ENCODE results near the gene LSM14A.
A peak's percentile ranks its signal among the peaks of the same experiment; 100 is the strongest.

LSM14A gene

DNA sequence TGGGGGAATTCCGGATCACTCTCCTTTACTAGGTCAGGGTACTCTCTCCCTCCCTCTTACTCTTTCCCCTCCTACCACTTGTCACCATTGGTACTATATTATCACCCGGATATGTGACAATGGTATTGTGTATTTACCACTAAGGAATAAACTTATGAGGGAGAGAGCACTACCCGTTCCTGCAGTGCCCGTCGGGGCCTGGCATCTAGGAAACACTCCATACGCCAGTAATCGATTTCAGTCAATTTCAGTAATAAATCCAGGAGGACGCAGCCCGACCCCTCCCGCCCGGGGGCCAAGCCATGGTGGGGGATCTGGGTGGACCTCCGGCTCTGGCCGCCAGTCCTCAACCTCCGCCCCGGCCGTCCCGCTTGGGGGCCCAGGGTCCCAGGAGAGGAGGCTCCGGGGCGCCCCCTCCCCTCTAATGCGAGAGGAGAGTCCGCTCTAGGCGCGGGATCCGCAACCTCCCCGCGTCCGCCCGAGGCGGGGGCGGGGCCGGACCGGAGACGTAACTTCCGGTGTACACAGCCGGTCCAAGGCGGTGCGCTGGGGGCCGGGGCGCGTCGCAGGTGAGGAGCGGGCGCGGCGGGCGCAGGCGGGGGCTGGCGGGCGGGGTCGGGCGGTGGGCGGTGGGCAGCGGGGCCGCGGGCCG is 81.9 kb downstream of the LSM14A start, which contains the start of gene GARRE1:
Gene GARRE1, plus strand, starts transcription at position 509 of the 652 bp plus-strand sequence. CDS start 45,920 bp downstream, outside the sequence.
- H3K4me2 ChIP-seq, result peak within 1 kb of the TSS; percentile 56
- no peaks in the 10 kb centered on the region for H3K36me3 ChIP-seq (ENCODE audit: insufficient read depth)
- H2AFZ ChIP-seq (ENCODE audit: low read depth), result peak within 1 kb of the TSS; percentile 83
- TF ChIP-seq, protein P1, sequence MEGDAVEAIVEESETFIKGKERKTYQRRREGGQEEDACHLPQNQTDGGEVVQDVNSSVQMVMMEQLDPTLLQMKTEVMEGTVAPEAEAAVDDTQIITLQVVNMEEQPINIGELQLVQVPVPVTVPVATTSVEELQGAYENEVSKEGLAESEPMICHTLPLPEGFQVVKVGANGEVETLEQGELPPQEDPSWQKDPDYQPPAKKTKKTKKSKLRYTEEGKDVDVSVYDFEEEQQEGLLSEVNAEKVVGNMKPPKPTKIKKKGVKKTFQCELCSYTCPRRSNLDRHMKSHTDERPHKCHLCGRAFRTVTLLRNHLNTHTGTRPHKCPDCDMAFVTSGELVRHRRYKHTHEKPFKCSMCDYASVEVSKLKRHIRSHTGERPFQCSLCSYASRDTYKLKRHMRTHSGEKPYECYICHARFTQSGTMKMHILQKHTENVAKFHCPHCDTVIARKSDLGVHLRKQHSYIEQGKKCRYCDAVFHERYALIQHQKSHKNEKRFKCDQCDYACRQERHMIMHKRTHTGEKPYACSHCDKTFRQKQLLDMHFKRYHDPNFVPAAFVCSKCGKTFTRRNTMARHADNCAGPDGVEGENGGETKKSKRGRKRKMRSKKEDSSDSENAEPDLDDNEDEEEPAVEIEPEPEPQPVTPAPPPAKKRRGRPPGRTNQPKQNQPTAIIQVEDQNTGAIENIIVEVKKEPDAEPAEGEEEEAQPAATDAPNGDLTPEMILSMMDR (conservative IDR thresholded peaks at IDR 0.05; ENCODE audit: low read depth, low read length), result no peak
- H3K4me1 ChIP-seq (ENCODE audit: low read depth, poor library complexity, severe bottlenecking), result peaks cover 4% of the 10 kb centered on the region
- H3K4me3 ChIP-seq (IDR thresholded peaks at IDR 0.05; ENCODE audit: insufficient read depth, low read depth, low read length), result no peak within 1 kb of the TSS
- H3K27me3 ChIP-seq (ENCODE audit: insufficient read depth, low read depth), result no peaks in the 10 kb centered on the region
- H3K9ac ChIP-seq, result peak within 1 kb of the TSS; percentile 44; the same call in 1 of the 2 replicates
- no peaks in the 10 kb centered on the region for H3K79me2 ChIP-seq (ENCODE audit: insufficient read depth, low read depth)
- no peaks in the 10 kb centered on the region for H4K20me1 ChIP-seq (ENCODE audit: insufficient read depth)
- no peak within 1 kb of the TSS for H3K27ac ChIP-seq

DNA sequence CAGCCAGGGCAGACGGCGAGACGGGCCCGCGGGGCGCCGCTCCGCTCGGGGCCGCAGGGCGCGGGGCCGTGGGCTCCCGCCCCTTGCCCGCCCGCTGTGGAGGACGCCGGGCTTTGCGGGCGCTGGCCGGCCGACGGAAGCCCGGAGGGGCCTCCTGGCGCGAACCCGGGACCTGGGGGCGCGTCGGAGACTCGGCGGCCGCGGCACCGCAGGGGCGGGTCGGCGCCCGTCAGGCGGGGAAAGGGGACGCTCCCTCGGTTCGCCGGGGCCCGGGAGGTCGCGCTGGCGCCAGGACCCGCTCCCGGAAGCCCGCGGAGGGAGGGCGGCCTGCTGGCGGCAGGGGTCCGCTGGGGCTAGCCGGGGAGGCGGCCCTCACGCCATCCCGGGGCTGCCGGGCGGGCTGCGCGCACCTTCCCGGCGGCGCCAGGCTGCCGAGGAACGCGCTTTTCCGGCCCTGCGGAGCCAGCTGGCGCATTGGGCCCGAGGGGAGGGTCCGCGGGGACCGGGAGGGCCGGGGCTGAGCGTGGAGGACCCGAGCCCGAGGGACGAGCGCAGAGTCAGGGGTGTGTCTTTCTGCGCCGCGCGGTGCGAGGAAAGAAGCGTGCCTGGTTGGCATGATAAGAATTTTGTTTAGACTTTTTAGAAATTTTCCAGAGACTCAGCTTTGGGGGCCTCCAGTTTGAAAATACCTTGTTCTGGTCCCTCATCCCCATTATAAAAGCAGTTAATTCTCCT is 82.6 kb downstream of the LSM14A start:
- Histone ChIP-seq H3K4me3 (IDR thresholded peaks at IDR 0.05; ENCODE audit: insufficient read depth, low read depth, low read length) (no peak overlapping the region), H3K79me2 (ENCODE audit: insufficient read depth, low read depth) (no peaks in the 10 kb centered on the region), H3K9ac (peak overlapping the region; percentile 37; the same call in 1 of the 2 replicates), H4K20me1 (ENCODE audit: insufficient read depth) (no peaks in the 10 kb centered on the region), H3K27me3 (ENCODE audit: insufficient read depth, low read depth) (no peaks in the 10 kb centered on the region), H3K36me3 (ENCODE audit: insufficient read depth) (no peaks in the 10 kb centered on the region), H3K27ac (no peak overlapping the region), H3K4me1 (ENCODE audit: low read depth, poor library complexity, severe bottlenecking) (peaks cover 4% of the 10 kb centered on the region), H3K4me2 (peak overlapping the region; percentile 53), H2AFZ (ENCODE audit: low read depth) (peak overlapping the region; percentile 64; the same call in 1 of the 2 replicates)
- TF ChIP-seq, protein P1 (conservative IDR thresholded peaks at IDR 0.05; ENCODE audit: low read depth, low read length), result no peak

DNA sequence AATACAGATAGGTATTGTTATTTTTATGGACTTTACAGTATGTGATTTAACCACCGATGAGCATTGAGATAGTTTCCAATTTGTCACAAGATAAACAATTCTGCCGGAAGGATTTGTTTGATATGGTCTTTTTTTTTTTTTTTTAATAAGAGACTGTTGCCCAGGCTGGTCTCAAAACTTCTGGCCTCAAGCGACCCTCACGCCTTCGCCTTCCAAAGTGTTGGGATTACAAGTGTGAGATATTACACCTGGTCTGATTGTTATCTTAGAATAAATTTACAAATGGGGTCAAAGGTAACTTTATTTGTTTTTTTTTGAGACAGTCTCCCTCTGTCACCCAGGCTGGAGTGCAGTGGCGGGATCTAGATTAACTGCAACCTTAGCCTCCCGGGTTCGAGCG is 83.2 kb downstream of the LSM14A start:
- no peak overlapping the region for H3K27ac ChIP-seq
- no peaks in the 10 kb centered on the region for H3K27me3 ChIP-seq (ENCODE audit: insufficient read depth, low read depth)
- H3K4me2 ChIP-seq, result peak overlapping the region; percentile 53
- TF ChIP-seq, protein P1 (conservative IDR thresholded peaks at IDR 0.05; ENCODE audit: low read depth, low read length), result no peak
- no peaks in the 10 kb centered on the region for H3K36me3 ChIP-seq (ENCODE audit: insufficient read depth)
- no peaks in the 10 kb centered on the region for H3K79me2 ChIP-seq (ENCODE audit: insufficient read depth, low read depth)
- no peak overlapping the region; the same call in 1 of the 2 replicates for H3K9ac ChIP-seq
- H3K4me1 ChIP-seq (ENCODE audit: low read depth, poor library complexity, severe bottlenecking), result peaks cover 4% of the 10 kb centered on the region
- no peaks in the 10 kb centered on the region for H4K20me1 ChIP-seq (ENCODE audit: insufficient read depth)
- peak overlapping the region; percentile 64; the same call in 1 of the 2 replicates for H2AFZ ChIP-seq (ENCODE audit: low read depth)
- no peak overlapping the region for H3K4me3 ChIP-seq (IDR thresholded peaks at IDR 0.05; ENCODE audit: insufficient read depth, low read depth, low read length)

DNA sequence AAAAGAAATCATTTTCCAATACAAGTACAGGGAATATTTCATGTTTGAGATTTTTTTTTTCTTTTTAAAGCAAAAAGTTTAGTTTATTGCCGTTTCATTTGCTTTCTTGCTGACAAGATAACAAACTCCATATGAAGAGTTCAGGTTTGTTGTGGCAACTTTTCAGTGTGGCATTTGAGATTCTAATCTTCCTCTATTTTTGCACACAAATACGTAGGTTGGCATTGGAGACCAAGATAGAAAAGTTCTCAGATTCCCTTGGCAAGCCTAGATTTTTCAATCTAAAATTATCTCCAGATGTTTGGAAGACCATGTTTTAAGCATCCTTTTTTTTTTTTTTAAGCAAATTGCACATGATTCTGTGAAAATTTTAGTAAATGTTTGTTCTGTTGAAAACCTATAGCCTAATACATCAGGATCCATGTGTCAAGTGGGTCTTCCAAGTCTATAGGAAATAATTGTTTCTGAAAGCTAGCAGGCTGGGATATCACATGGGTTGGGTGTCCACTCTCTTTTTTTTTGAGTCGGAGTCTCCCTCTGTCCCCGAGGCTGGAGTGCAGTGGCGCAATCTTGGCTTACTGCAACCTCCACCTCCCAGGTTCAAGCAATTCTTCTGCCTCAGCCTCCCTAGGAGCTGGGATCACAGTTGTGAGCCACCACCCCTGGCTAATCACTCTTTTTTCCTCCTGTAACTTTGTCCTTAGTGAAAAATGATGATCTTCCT is 84.7 kb downstream of the LSM14A start:
- Histone ChIP-seq H3K9ac (no peak overlapping the region), H3K27ac (no peak overlapping the region), H3K4me3 (IDR thresholded peaks at IDR 0.05; ENCODE audit: insufficient read depth, low read depth, low read length) (no peak overlapping the region), H4K20me1 (ENCODE audit: insufficient read depth) (no peaks in the 10 kb centered on the region), H2AFZ (ENCODE audit: low read depth) (no peak overlapping the region), H3K4me1 (ENCODE audit: low read depth, poor library complexity, severe bottlenecking) (peaks cover 4% of the 10 kb centered on the region), H3K79me2 (ENCODE audit: insufficient read depth, low read depth) (no peaks in the 10 kb centered on the region), H3K36me3 (ENCODE audit: insufficient read depth) (no peaks in the 10 kb centered on the region), H3K4me2 (no peak overlapping the region), H3K27me3 (ENCODE audit: insufficient read depth, low read depth) (no peaks in the 10 kb centered on the region)
- TF ChIP-seq, protein P1 (conservative IDR thresholded peaks at IDR 0.05; ENCODE audit: low read depth, low read length), result no peak

Data from KMS-11 (cell line).